NB4 (cell line): ENCODE measurements around the gene ANKS1B.

ENCODE experiments used
- DNase-seq: peaks from one replicate; pipeline ENCODE4 v3.0.0; 2010; ENCODE audit warnings: low read depth
- H3K4me3 ChIP-seq: one replicate; pipeline ENCODE4 v1.5.1; 2011; ENCODE audit warnings: mild to moderate bottlenecking, low read depth, low read length, moderate library complexity
- MAX ChIP-seq: IDR thresholded peaks from 2 replicates; pipeline ENCODE4 v1.6.1; 2011; ENCODE audit warnings: low read depth, low read length
- MYC ChIP-seq: IDR thresholded peaks from 2 replicates; pipeline ENCODE4 v1.6.1; 2011; ENCODE audit warnings: low read depth, low read length
- POLR2A ChIP-seq: IDR thresholded peaks from 2 replicates; pipeline ENCODE4 v1.6.1; 2011; ENCODE audit warnings: mild to moderate bottlenecking; ENCODE audit not compliant: insufficient read length; ENCODE audit errors: extremely low read depth
- TF ChIP-seq, protein P1 (sequence below): IDR thresholded peaks from one replicate; pipeline ENCODE4 v1.5.1; 2012; ENCODE audit warnings: low read depth, low read length

Gene ANKS1B

GRCh38 chr12:99136516-99136915 lies 848.2 kb downstream of the ANKS1B start:
- no peak for DNase-seq
- no peak overlapping the region for H3K4me3 ChIP-seq
- no peak for TF ChIP-seq POLR2A
- TF ChIP-seq, protein P1, sequence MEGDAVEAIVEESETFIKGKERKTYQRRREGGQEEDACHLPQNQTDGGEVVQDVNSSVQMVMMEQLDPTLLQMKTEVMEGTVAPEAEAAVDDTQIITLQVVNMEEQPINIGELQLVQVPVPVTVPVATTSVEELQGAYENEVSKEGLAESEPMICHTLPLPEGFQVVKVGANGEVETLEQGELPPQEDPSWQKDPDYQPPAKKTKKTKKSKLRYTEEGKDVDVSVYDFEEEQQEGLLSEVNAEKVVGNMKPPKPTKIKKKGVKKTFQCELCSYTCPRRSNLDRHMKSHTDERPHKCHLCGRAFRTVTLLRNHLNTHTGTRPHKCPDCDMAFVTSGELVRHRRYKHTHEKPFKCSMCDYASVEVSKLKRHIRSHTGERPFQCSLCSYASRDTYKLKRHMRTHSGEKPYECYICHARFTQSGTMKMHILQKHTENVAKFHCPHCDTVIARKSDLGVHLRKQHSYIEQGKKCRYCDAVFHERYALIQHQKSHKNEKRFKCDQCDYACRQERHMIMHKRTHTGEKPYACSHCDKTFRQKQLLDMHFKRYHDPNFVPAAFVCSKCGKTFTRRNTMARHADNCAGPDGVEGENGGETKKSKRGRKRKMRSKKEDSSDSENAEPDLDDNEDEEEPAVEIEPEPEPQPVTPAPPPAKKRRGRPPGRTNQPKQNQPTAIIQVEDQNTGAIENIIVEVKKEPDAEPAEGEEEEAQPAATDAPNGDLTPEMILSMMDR = no peak
- no peak for TF ChIP-seq MYC
- TF ChIP-seq MAX = no peak

DNA sequence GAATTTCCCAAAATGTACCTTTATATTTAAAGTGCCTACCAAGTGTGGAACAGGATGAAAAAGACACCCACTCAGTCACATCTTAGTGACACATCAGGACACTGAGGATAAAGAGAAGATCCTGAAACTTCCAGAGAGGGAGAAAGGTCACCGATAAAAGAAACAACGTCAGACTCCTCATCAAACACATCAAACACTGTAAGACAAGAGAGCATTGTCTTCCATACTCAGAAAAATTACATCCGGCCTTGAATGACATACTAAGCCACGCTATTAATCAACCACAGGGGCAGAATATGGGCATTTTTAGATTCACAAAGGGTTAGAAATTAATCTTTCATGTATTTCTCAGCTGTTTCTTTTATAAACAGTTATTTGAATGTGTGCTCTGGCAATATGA lies 849.4 kb downstream of the ANKS1B start:
- no peak for DNase-seq
- H3K4me3 ChIP-seq = no peak overlapping the region
- TF ChIP-seq POLR2A (no peak), MAX (no peak), MYC (no peak)
- TF ChIP-seq, protein P1 = no peak

- no peak overlapping the region for H3K4me3 ChIP-seq
- no peak for DNase-seq
- TF ChIP-seq MYC (no peak), MAX (no peak), POLR2A (no peak)
- TF ChIP-seq, protein P1 = no peak
Measured at GRCh38 chr12:99133401-99133800, 851.3 kb downstream of the ANKS1B start.

DNA sequence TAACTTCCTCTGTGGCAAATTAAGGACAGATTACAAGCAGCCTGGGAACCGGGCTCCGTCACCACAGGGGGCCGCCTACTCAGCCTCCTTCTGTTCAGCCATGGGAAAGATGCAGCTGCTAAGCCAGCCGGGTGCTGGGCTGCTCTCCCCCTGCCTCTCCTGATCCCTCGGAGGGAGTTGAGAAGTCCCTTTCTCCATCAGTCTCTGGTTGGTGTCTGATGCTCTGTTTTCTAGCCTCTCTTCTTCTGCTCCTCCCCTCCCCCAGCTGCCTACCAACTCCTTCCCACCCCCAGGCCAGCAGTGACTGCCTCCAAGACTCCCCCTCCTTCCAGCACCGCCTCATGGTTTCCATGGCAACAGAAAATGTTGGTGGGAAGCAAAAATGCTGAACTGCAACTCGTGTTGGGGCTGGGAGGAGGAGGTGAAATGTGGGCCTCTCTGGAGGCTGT lies 853.0 kb downstream of the ANKS1B start:
- DNase-seq = peak; percentile 56
- TF ChIP-seq MAX (no peak), POLR2A (no peak), MYC (no peak)
- TF ChIP-seq, protein P1 = no peak
- no peak overlapping the region for H3K4me3 ChIP-seq

DNA sequence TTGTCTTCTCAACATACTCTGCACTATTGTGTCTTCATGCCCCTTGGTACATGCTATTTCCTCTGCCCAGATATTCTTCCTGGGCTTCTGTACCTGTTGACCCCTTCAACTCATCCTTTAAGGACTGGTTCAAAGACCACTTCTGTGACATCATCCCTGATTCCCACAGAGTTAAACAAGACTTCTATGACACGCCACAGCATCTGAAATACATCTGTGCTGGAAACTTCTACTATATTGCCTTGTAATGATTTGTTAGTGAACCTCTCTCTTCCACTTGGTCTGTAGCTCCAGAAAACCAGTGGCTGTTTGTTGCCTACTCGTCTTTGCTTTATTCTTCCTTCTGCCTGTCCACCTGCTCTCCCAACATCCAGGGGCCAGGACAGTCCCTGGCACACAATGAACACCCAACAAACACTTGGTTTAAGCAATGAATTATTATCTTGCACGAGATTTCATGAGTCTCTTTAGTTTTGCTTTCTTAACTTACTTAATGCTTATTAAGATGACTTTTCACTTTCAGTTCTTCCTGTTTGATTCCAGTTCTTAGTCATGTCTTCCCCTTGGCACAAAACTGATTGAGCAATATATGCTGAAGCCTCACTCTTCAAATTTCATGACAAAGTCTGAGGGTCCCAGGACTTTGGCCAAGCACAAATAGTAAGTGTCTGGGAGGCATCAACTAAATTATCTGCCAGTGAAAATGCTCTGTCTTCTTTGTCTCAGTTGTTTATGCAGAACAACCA lies 853.8 kb downstream of the ANKS1B start:
- no peak for TF ChIP-seq MAX
- H3K4me3 ChIP-seq = no peak overlapping the region
- peak; percentile 22 for DNase-seq

DNA sequence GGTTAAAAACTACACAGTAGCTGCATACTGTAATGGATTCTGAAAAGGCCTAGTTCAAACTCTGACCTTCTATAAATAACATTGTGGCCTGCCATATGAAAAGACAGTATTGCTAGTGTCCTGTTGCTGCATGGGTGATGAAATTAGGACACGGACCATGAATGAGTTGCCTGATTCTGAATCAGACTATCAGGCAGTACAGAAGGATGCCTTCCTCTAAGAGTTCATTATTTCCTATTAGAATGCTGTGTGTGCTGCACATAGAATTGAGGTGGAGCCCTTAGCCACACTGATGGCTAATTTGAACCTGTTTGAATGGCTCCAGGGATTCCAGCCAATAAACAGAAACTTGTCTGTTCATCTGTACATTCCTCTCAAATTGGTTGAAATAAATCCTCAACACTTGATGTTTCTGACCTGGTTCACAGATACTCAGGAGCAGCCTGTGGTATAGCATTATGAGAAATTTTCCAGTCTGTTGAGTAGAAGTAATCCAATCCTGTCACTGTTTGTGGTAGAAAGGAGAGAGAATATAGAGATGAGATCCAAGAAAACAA lies 856.4 kb downstream of the ANKS1B start:
- no peak for DNase-seq
- no peak overlapping the region for H3K4me3 ChIP-seq
- TF ChIP-seq MYC (no peak), POLR2A (no peak)
- TF ChIP-seq, protein P1 = no peak
